ENCODE results near the gene TSPO2. TPM values are rescaled to one million over a fixed set of nuclear protein-coding genes. Genes with fewer than 3 reads are reported as not detected.

TSPO2 gene
- polyA plus RNA-seq, 3 donors: not detected

DNA sequence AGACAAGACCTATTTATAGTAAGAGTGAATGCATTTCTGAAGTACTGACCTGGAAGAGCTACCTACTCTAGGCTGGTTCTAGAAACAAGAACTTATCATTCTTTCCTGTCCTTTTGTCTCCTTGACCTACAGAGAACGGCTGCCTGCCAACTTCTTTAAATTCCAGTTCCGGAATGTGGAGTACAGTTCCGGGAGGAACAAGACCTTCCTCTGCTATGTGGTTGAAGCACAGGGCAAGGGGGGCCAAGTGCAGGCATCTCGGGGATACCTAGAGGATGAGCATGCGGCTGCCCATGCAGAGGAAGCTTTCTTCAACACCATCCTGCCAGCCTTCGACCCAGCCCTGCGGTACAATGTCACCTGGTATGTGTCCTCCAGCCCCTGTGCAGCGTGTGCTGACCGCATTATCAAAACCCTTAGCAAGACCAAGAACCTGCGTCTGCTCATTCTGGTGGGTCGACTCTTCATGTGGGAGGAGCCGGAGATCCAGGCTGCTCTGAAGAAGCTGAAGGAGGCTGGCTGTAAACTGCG is 19.0 kb downstream of the TSPO2 start:
- H3K27me3 Mint-ChIP-seq (ENCODE audit: low read depth in 3 of 3): no peaks in the 10 kb centered on the region
- peaks cover 55 to 60% of the 10 kb centered on the region in 2 donors for H3K36me3 Mint-ChIP-seq
- Histone ChIP-seq H3K27ac (ENCODE audit: low read depth in 1 of 2, low read length in 2 of 2) (no peak overlapping the region), H3K4me3 (replicated peaks in 1 of 3; ENCODE audit: low read depth in 2 of 3, low read length in 3 of 3) (no peak overlapping the region), H3K9ac (ENCODE audit: insufficient read depth, low read length, poor library complexity, severe bottlenecking) (no peak overlapping the region), H2AFZ (ENCODE audit: insufficient read depth, low read depth, low read length, poor library complexity, severe bottlenecking) (no peak overlapping the region), H3K4me1 (ENCODE audit: control insufficient read depth in 1 of 2, insufficient read depth in 2 of 2, low read length in 2 of 2) (no peaks in the 10 kb centered on the region), H3K9me3 (replicated peaks in 1 of 2; ENCODE audit: control insufficient read depth in 1 of 2, insufficient read depth in 1 of 2, low read length in 2 of 2) (no peaks in the 10 kb centered on the region), H4K20me1 (ENCODE audit: insufficient read depth, low read length) (no peaks in the 10 kb centered on the region), H3K4me2 (replicated peaks; ENCODE audit: extremely low read depth, low read length, poor library complexity, severe bottlenecking) (no peak overlapping the region), H3K36me3 (replicated peaks in 1 of 2; ENCODE audit: control insufficient read depth in 1 of 2, insufficient read depth in 2 of 2, low read length in 2 of 2) (peaks cover 31 to 55% of the 10 kb centered on the region in 2 donors), H3K79me2 (ENCODE audit: insufficient read depth, low read length) (no peaks in the 10 kb centered on the region), H3K27me3 (ENCODE audit: control insufficient read depth in 2 of 2, insufficient read depth in 2 of 2, low read length in 2 of 2) (no peaks in the 10 kb centered on the region)
- intact Hi-C loops (cut with micrococcal nuclease): no loop called here
- H3K9me3 Mint-ChIP-seq: no peaks in the 10 kb centered on the region
- no peak overlapping the region for H3K4me3 Mint-ChIP-seq
- TF ChIP-seq, protein P1, sequence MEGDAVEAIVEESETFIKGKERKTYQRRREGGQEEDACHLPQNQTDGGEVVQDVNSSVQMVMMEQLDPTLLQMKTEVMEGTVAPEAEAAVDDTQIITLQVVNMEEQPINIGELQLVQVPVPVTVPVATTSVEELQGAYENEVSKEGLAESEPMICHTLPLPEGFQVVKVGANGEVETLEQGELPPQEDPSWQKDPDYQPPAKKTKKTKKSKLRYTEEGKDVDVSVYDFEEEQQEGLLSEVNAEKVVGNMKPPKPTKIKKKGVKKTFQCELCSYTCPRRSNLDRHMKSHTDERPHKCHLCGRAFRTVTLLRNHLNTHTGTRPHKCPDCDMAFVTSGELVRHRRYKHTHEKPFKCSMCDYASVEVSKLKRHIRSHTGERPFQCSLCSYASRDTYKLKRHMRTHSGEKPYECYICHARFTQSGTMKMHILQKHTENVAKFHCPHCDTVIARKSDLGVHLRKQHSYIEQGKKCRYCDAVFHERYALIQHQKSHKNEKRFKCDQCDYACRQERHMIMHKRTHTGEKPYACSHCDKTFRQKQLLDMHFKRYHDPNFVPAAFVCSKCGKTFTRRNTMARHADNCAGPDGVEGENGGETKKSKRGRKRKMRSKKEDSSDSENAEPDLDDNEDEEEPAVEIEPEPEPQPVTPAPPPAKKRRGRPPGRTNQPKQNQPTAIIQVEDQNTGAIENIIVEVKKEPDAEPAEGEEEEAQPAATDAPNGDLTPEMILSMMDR (IDR thresholded peaks at IDR 0.05): no peak
- 97% methylated on average over 13 of the region's 13 CpGs for WGBS (ENCODE audit: insufficient coverage)
- DNase-seq: no peak
- H3K27ac Mint-ChIP-seq: no peak overlapping the region
- H3K4me1 Mint-ChIP-seq: no peaks in the 10 kb centered on the region

DNA sequence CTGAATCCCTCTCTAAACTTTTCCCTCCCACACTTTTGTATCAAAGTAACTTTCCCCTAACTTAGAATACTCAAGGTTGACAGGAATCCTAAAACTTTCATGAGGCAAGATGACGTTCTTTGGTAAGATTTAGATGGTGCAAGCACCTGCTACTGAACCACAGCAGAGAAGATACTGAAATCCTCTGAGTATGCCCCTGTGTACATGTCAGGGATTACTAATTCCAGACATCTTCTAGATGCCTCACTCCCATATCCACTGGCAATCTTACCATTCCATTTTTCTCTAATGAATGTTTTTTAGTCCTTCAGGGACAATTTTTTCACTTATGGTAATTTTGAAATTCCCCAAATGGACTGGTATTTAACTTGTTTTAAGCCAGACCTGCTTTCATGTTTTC is 19.8 kb downstream of the TSPO2 start:
- peaks cover 2% of the 10 kb centered on the region for H3K4me1 Mint-ChIP-seq
- Histone ChIP-seq H3K9me3 (replicated peaks in 1 of 2; ENCODE audit: control insufficient read depth in 1 of 2, insufficient read depth in 1 of 2, low read length in 2 of 2) (no peaks in the 10 kb centered on the region), H3K4me1 (ENCODE audit: control insufficient read depth in 1 of 2, insufficient read depth in 2 of 2, low read length in 2 of 2) (no peaks in the 10 kb centered on the region), H3K4me3 (replicated peaks in 1 of 3; ENCODE audit: low read depth in 2 of 3, low read length in 3 of 3) (no peak overlapping the region), H3K4me2 (replicated peaks; ENCODE audit: extremely low read depth, low read length, poor library complexity, severe bottlenecking) (no peak overlapping the region), H2AFZ (ENCODE audit: insufficient read depth, low read depth, low read length, poor library complexity, severe bottlenecking) (no peak overlapping the region), H3K27me3 (ENCODE audit: control insufficient read depth in 2 of 2, insufficient read depth in 2 of 2, low read length in 2 of 2) (no peaks in the 10 kb centered on the region), H3K27ac (ENCODE audit: low read depth in 1 of 2, low read length in 2 of 2) (no peak overlapping the region), H3K36me3 (replicated peaks in 1 of 2; ENCODE audit: control insufficient read depth in 1 of 2, insufficient read depth in 2 of 2, low read length in 2 of 2) (peaks cover 31 to 58% of the 10 kb centered on the region in 2 donors), H3K79me2 (ENCODE audit: insufficient read depth, low read length) (no peaks in the 10 kb centered on the region), H3K9ac (ENCODE audit: insufficient read depth, low read length, poor library complexity, severe bottlenecking) (no peak overlapping the region), H4K20me1 (ENCODE audit: insufficient read depth, low read length) (no peaks in the 10 kb centered on the region)
- H3K27me3 Mint-ChIP-seq (ENCODE audit: low read depth in 3 of 3): no peaks in the 10 kb centered on the region
- intact Hi-C loops (cut with micrococcal nuclease): no loop called here
- peaks cover 62 to 67% of the 10 kb centered on the region in 2 donors for H3K36me3 Mint-ChIP-seq
- no peak overlapping the region for H3K27ac Mint-ChIP-seq
- H3K9me3 Mint-ChIP-seq: no peaks in the 10 kb centered on the region
- TF ChIP-seq, protein P1 (IDR thresholded peaks at IDR 0.05): no peak
- WGBS (ENCODE audit: insufficient coverage): no CpG with 5 or more reads among the region's 1 CpG
- H3K4me3 Mint-ChIP-seq: no peak overlapping the region
- no peak for DNase-seq
